Erythroblast (primary cell): ENCODE data around the gene PIK3C2G.

ENCODE experiments used
- GATA1 ChIP-seq: IDR thresholded peaks from 2 replicates; pipeline ENCODE4 v1.6.1; 2011; ENCODE audit warnings: low read depth, mild to moderate bottlenecking, control low read depth, low read length, moderate library complexity
- POLR2A ChIP-seq: IDR thresholded peaks from 2 replicates; pipeline ENCODE4 v1.6.1; 2011; ENCODE audit warnings: mild to moderate bottlenecking, low read length

DNA sequence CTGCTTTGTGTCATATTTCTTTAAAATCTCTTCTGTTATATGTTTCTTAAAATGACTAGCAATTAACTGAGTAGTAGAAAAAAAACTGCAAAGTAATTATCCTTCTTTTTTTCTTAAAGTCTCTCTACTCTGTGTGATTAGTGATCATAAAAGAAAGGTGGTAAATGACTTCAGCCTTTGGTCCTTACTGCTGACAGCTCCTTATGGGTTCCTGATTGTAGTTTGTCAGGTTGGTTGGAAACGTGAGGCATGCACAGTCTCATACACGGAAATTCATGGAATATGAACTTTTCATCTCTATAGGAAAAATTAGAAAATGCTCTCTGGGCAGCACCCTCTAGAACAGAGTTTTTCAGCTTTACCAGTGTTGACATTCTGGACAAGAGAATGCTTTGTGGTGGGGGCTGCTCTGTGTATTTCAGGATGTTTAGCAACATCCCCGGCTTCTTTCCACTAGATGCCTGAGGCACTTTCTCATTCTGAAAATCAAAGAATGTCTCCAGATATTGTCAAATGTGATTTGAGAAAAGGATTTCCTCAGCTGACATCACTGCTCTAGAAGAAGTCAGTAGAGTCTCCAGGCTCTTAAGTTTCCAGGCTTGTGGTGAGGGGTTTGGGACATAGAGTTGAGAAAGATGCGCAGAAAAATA lies 121.0 kb downstream of the PIK3C2G start:
- TF ChIP-seq POLR2A (no peak), GATA1 (no peak)
